Panc1 (cell line): ENCODE measurements around the gene PIH1D1. TPM values are rescaled to one million over a fixed set of nuclear protein-coding genes. Genes with fewer than 3 reads are reported as not detected.
"Not testable (repeated sequence)": the region's sequence is repeated elsewhere in the genome, so short reads cannot be mapped to it uniquely, and the experiment has no call there.

Source experiments
- ATAC-seq: fragments of 200-7000 bp; cut with Tn5 transposase; 2 replicates; pipeline ENCODE4 v1.9.1; 2020; ENCODE audit warnings: mild to moderate bottlenecking, moderate library complexity
- BruUV-seq: library from RNA; stranded (reverse); fragments of 400-500 nt; replicated peaks from 2 replicates; lab custom pipeline; 2021; lab: Mats Ljungman, UMichigan
- CTCF ChIA-PET: fragments of 300-600 bp; sonication (Branson Sonifier 250); formaldehyde crosslinking; loops from one replicate; lab custom pipeline; 2022; ENCODE audit warnings: antibody characterized with exemption; lab: Charles Lee
- POLR2A ChIA-PET: fragments of 300-600 bp; sonication (Branson Sonifier 250); formaldehyde crosslinking; loops from one replicate; lab custom pipeline; 2022; ENCODE audit warnings: antibody characterized with exemption; lab: Charles Lee
- DNase-seq: peaks from one replicate; pipeline ENCODE4 v3.0.0-alpha.2; 2010; ENCODE audit warnings: low read depth, low spot score
- H3K27ac ChIP-seq: 2 replicates; pipeline ENCODE4 v1.5.1; 2011; ENCODE audit warnings: mild to moderate bottlenecking, low read length, inconsistent platforms
- H3K27me3 ChIP-seq: fragments of 200-500 bp; sonication (Bioruptor generic); 2 replicates; pipeline ENCODE4 v1.6.0; 2014; ENCODE audit warnings: low read length, inconsistent platforms; ENCODE audit not compliant: control insufficient read depth, insufficient read depth
- H3K36me3 ChIP-seq: fragments of 200-500 bp; sonication (Bioruptor generic); 2 replicates; pipeline ENCODE4 v1.5.1; 2014; ENCODE audit warnings: inconsistent platforms, mild to moderate bottlenecking, low read length, moderate library complexity; ENCODE audit not compliant: control insufficient read depth, insufficient read depth
- H3K4me1 ChIP-seq: 2 replicates; pipeline ENCODE4 v1.5.1; 2011; ENCODE audit warnings: inconsistent platforms, mild to moderate bottlenecking, low read length, moderate library complexity; ENCODE audit not compliant: control insufficient read depth, insufficient read depth
- H3K4me3 ChIP-seq, 2 experiments: 2 replicates each; pipeline ENCODE4 v1.5.1; 2011 to 2012; ENCODE audit warnings: low read depth in 2 of 2, low read length in 2 of 2, mild to moderate bottlenecking in 2 of 2, inconsistent platforms in 1 of 2, moderate library complexity in 1 of 2
- H3K9me3 ChIP-seq: fragments of 200-500 bp; sonication (Bioruptor generic); 2 replicates; pipeline ENCODE4 v1.5.1; 2014; ENCODE audit warnings: low read depth, mild to moderate bottlenecking, inconsistent platforms, low read length, moderate library complexity; ENCODE audit not compliant: control insufficient read depth, insufficient read depth
- CTCF ChIP-seq: fragments of 450-650 bp; IDR thresholded peaks from 2 replicates; pipeline ENCODE4 v1.5.1; 2017; ENCODE audit warnings: mild to moderate bottlenecking
- POLR2AphosphoS5 ChIP-seq: IDR thresholded peaks from 2 replicates; pipeline ENCODE4 v1.6.1; 2012; ENCODE audit warnings: mild to moderate bottlenecking, low read depth, low read length, moderate library complexity
- REST ChIP-seq, 2 experiments: IDR thresholded peaks; 2 replicates each; pipeline ENCODE4 v1.6.1; 2011 to 2012; ENCODE audit warnings: low read depth in 2 of 2, control low read depth in 1 of 2, low read length in 1 of 2, mild to moderate bottlenecking in 1 of 2, moderate library complexity in 1 of 2; ENCODE audit not compliant: insufficient read depth in 1 of 2
- SIN3A ChIP-seq: IDR thresholded peaks from 2 replicates; pipeline ENCODE4 v1.6.1; 2012; ENCODE audit warnings: low read depth, mild to moderate bottlenecking, low read length, moderate library complexity, borderline replicate concordance; ENCODE audit not compliant: insufficient read depth
- TCF7L2 ChIP-seq: IDR thresholded peaks from 2 replicates; pipeline ENCODE4 v1.6.1; 2011; ENCODE audit warnings: mild to moderate bottlenecking, low read depth, low read length, inconsistent platforms
- in situ Hi-C: cut with HindIII; loops from 2 replicates; pipeline ENCODE4 v1.10.0; 2016; ENCODE audit warnings: low sequenced_read_pairs, low pct_unique_long_range_greater_than_20kb
- intact Hi-C: fragments of 100-400 bp; cut with micrococcal nuclease; formaldehyde crosslinking; loops from one replicate; pipeline ENCODE4 v1.10.0; 2022; ENCODE audit not compliant: unreplicated experiment
- total RNA-seq: library from RNA; stranded (reverse); gene quantifications from one replicate; pipeline ENCODE4 v1.2.1, GENCODE V29; 2021; ENCODE audit not compliant: unreplicated experiment

Gene PIH1D1
- total RNA-seq, 1 experiment from 2014 or later, result 78.5 TPM

GRCh38 chr19:49461656-49462055 is 10.0 kb upstream of the PIH1D1 start:
- DNase-seq (no peak), ATAC-seq (no peak)
- BruUV-seq, result no TSS peak
- Histone ChIP-seq H3K36me3 (no peaks in the 10 kb centered on the region), H3K9me3 (no peaks in the 10 kb centered on the region), H3K4me3 (no peak overlapping the region), H3K27me3 (no peaks in the 10 kb centered on the region), H3K4me1 (no peaks in the 10 kb centered on the region), H3K27ac (no peak overlapping the region)
- ChIA-PET CTCF (no interaction called here), POLR2A (no interaction called here)
- no peak for TF ChIP-seq CTCF
- TF ChIP-seq SIN3A, result no peak
- no peak for TF ChIP-seq REST (IDR thresholded peaks at IDR 0.05; ENCODE audit: insufficient read depth in 1 of 2, low read depth in 2 of 2, low read length in 1 of 2)
- no peak for TF ChIP-seq TCF7L2
- no peak for TF ChIP-seq POLR2AphosphoS5
- in situ Hi-C loops, result no loop called here
- intact Hi-C loops, result no loop called here

GRCh38 chr19:49461130-49461529 is 9.5 kb upstream of the PIH1D1 start:
- H3K36me3 ChIP-seq, DNase-seq, intact Hi-C loops, POLR2A ChIA-PET, CTCF ChIA-PET, in situ Hi-C loops, H3K9me3 ChIP-seq, H3K27me3 ChIP-seq, H3K4me3 ChIP-seq, ATAC-seq, BruUV-seq, H3K4me1 ChIP-seq, H3K27ac ChIP-seq: not testable (repeated sequence)

GRCh38 chr19:49459388-49459787 is 7.8 kb upstream of the PIH1D1 start:
- POLR2A ChIA-PET, result no interaction called here
- DNase-seq, result no peak
- Histone ChIP-seq H3K27me3 (no peaks in the 10 kb centered on the region), H3K36me3 (no peaks in the 10 kb centered on the region), H3K9me3 (no peaks in the 10 kb centered on the region), H3K27ac (no peak overlapping the region), H3K4me1 (no peaks in the 10 kb centered on the region; the same call in 1 of the 2 replicates), H3K4me3 (no peak overlapping the region)
- in situ Hi-C loops, result no loop called here
- ATAC-seq, result no peak
- CTCF ChIA-PET, result no interaction called here
- intact Hi-C loops, result no loop called here
- TF ChIP-seq SIN3A (no peak), TCF7L2 (no peak), REST (IDR thresholded peaks at IDR 0.05; ENCODE audit: insufficient read depth in 1 of 2, low read depth in 2 of 2, low read length in 1 of 2) (no peak), CTCF (no peak), POLR2AphosphoS5 (no peak)
- BruUV-seq, result no TSS peak
